HG03039 (cell line): Measurements from ENCODE around the gene TNS1.

ENCODE experiments used
- ATAC-seq: cut with Tn5 transposase; IDR thresholded peaks from one replicate; pipeline ENCODE4 v1.9.1; 2021; ENCODE audit warnings: mild to moderate bottlenecking, moderate library complexity; ENCODE audit not compliant: unreplicated experiment

TNS1 gene

GRCh38 chr2:217803653-217803960, 199.2 kb downstream of the TNS1 start:
- no peak for ATAC-seq

DNA sequence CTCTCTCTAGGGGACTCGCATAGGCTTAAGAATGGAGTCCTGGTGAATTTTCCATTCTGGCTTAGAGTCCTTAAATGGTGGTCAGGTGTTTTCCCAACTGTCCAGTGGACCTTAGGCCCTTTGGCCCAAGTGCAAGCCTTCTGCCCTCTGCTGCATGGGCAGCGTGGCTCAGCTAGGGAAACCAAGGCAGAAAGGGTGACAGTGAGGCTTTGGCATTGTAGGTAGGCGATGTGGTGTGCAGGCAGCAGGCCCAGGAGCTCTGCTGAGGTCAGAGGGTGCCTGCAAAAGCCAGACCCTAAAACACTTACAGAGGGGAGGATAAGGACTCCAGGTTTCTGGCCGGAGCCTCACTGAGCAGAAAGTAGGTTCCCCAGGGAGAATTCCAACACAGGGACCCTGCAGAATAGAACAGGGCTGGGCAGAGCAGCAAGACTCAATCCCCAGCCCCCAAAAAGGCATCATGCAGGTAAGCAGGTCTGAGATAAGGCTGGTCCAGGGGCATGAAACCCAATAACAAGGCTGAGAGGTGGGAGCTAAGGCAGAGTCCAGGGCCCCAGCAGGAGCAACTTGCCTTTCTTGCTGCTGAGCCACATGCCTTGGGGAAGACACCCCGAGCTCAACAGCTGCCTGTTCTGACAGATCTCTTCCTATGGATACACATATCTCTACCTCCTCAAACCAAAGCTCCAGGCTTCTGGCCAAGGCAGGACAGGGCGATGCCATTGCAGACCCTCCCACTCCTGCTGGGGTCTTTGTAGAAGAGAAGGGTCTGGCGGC, 199.7 kb downstream of the TNS1 start:
- ATAC-seq, result no peak

- no peak for ATAC-seq
Observed at GRCh38 chr2:217802266-217802665, 200.5 kb downstream of the TNS1 start.

DNA sequence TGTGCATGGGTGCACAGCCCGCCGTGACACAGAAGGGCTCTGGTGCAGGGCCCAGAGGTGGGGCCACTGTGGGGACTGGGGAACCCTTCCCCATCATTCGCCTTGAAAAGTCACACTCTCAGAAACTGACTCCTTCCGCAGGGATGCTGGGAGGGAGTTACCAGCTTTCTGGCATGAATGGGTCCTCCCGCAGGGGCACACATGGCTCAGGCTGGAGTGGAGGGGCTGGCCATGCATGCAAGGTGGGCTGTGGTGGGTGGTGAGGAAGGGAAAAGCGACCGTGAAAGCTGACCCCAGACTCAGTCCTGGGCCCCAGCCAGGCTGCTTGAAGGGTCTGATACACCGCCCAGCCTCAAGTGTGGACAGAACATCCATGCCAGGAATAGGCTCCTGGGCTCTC, 201.1 kb downstream of the TNS1 start:
- ATAC-seq, result no peak

DNA sequence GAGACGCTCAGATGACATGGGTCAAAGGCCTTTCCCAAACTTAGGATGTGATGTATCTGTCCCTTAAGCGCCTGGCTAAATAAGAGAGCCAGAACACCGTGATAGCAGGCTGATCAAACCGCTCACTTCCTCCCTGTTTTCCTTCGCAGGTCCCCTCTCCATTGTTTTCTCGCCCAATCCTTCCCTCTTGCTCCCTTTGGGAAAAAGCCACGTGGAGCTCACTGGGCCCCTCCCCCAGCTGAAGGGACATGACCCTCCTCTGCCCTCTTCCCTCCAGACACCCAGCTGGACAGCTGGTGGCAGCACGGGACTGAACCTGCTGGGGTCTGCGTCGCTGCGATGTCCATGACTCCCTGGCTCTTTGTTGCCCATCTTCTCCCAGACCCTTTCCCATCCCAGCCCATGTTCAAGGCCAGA, 201.7 kb downstream of the TNS1 start:
- ATAC-seq, result no peak

DNA sequence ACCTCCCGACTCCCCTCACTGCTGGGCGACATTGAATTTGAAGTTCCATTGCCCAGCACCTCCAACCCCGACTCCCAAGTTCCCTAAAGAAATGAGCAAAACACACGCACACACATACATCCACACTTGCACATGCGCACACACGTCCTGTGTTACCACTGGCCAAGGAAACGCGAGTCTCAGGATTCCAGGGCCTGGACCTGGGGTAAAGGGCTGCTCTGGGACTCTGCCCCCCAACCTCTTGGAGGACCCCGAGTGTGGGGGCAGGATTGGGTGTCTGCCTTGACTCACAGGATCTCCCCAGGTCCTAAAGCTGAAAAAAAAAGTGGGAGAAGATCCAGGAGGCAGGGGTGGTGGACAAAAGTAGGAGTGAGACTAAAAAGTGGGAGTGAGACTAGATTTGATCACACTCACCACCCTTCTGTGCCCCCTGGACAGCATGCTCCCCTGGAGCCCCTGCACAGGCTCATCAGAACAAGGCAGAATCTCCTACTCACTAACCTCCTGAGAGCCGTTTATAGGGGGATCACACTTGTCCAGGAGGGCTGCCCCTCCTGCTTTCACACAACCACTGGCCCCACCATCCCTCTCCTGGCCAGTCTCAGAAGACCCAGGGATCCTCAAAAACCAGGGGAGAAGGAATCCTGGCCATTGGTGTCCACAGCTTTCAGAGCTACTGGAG, 202.2 kb downstream of the TNS1 start:
- no peak for ATAC-seq

GRCh38 chr2:217799563-217800432, 203.0 kb downstream of the TNS1 start:
- no peak for ATAC-seq

GRCh38 chr2:217798743-217799562, 203.8 kb downstream of the TNS1 start:
- ATAC-seq, result no peak

DNA sequence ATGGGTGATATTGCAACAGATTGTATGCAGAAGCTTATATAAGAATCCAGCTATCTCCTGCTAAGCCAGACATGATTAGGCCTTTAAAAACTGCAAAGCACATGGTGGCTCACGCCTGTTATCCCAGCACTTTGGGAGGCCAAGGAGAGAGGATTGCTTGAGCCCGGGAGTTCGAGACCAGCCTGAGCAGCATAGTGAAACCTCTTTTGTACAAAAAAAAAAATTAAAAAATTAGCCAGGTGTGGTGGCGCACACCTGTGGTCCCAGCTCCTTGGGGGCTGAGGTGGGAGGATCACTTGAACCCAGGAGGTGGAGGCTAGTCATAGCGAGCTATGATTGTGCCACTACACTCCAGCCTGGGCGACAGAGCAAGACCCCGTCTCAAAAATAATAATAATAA, 204.6 kb downstream of the TNS1 start:
- ATAC-seq, result no peak

DNA sequence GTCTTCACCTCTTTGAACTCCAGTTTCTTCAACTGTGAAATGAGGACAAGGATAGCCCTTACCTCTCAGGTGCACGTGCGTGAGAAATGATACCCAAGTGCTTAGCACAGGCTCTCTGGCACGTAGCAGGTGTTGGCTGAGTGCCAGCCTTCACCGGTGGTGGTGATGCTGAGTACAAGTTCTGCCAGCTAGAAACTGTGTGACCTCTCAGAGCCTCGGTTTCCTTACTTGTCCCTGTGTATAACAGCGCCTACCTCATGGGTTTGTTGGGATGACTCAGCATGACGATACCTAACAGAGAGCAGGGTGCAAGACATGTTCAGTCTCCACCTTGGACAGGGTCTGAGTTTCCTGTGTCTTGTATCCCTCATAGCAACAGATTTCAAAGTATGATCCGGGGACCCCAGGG, 205.1 kb downstream of the TNS1 start:
- ATAC-seq, result no peak

- ATAC-seq, result no peak
Observed at GRCh38 chr2:217797165-217797564, 205.6 kb downstream of the TNS1 start.

GRCh38 chr2:217795706-217796465, 206.9 kb downstream of the TNS1 start:
- ATAC-seq, result no peak

DNA sequence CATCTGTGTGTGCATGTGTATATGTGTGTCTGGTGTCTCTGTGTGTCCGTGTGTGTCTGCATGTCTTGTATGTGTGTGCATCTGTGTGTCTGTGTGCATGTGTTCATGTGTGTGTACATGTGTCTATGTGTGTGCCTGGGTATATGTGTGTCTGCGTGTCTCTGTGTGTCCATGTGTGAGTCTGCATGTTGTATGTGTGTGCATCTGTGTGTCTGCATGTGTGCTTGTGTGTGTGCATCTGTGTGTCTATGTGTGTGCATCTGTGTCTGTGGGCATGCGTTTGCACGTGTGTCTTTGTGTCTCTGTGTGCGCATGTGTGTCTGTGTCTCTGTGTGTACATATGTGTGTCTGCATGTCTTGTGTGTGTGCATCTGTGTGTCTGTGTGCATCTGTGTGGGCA, 207.7 kb downstream of the TNS1 start:
- ATAC-seq, result no peak

DNA sequence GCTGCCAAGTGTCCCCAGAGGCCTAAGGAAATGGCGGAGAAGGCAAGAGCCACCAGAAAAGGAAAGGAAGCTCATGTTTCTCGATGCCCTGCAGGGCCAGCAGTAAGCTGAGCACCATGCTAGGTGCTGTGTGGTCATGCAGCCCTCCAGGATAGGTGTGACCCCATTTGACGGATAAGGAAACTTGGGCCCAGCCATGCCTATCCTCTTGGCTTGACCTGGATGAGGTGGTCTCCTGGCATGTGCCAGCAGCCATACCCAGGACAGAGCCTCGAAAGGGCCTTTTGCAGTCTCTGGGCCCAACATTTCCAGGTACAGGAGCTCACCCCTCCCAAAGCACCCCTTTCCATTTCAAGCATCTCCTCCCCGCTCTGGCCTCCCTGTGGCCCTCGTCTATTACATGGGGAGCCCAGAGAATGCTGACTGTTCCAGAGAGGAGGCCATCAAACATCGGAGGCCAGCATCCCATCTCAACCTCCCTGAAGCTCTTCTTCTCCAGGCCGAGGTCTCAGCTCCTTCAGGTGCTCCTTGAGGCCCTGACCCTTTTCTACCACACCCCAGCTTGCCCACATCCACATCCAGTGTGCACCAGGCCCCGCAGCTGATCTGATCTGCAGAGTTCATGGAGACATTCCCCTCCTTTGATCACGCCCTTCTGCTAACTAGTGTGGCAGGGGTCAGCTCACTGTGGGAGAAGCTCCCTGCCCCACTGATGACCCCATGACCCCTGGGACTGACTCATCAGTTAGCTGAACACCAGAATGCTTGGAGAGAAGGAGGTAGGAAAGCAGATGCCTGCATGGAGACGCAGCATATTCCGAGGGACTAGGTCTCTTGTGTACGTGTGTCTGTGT, 208.4 kb downstream of the TNS1 start:
- no peak for ATAC-seq

GRCh38 chr2:217793566-217794132, 209.1 kb downstream of the TNS1 start:
- no peak for ATAC-seq

GRCh38 chr2:217792626-217793527, 209.9 kb downstream of the TNS1 start:
- ATAC-seq, result no peak

DNA sequence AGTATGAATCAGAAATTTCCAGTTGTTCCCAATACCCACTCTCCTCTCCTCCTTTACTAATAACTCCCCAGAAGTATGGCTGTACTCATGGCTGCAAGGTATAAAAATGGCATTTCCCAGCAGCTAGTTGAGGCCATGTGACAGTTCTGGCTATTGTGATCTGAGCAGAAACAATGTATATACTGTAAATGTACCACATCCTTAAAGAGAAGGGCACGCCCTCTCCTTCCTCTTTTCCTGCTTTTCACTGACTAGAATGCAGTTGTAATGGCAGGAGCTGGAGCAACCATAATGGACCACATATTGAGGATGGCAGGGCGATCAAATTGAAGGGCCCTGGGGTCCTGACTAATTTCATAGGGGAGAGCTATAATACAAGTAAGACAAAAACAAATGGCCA, 211.2 kb downstream of the TNS1 start:
- ATAC-seq, result no peak
